Nephron (organoid): ENCODE data around the gene SOX18.

Source experiments
- H3K27ac Mint-ChIP-seq, 3 experiments: 2 replicates each; pipeline ENCODE4 v1.8.0; 2020; ENCODE audit warnings: mixed read lengths in 3 of 3, mild to moderate bottlenecking in 2 of 3, moderate library complexity in 1 of 3
- H3K27me3 Mint-ChIP-seq: 2 replicates; pipeline ENCODE4 v1.8.0; 2021; ENCODE audit warnings: low read depth, mild to moderate bottlenecking, moderate library complexity, mixed read lengths
- H3K36me3 Mint-ChIP-seq: 2 replicates; pipeline ENCODE4 v1.8.0; 2020; ENCODE audit warnings: low read depth, mixed read lengths
- H3K4me1 Mint-ChIP-seq: 2 replicates; pipeline ENCODE4 v1.8.0; 2020; ENCODE audit warnings: mixed read lengths
- H3K4me3 Mint-ChIP-seq, 3 experiments: 2 replicates each; pipeline ENCODE4 v1.8.0; 2020; ENCODE audit warnings: mild to moderate bottlenecking in 3 of 3, mixed read lengths in 3 of 3, moderate library complexity in 2 of 3
- H3K9me3 Mint-ChIP-seq: 2 replicates; pipeline ENCODE4 v1.8.0; 2020; ENCODE audit warnings: mixed read lengths
- CTCF ChIP-seq, 3 experiments: fragments of 200-600 bp; sonication (generic); IDR thresholded peaks; one replicate each; pipeline ENCODE4 v1.5.0; 2021; ENCODE audit warnings: antibody characterized with exemption in 3 of 3; ENCODE audit not compliant: unreplicated experiment in 3 of 3

The SOX18 gene

DNA sequence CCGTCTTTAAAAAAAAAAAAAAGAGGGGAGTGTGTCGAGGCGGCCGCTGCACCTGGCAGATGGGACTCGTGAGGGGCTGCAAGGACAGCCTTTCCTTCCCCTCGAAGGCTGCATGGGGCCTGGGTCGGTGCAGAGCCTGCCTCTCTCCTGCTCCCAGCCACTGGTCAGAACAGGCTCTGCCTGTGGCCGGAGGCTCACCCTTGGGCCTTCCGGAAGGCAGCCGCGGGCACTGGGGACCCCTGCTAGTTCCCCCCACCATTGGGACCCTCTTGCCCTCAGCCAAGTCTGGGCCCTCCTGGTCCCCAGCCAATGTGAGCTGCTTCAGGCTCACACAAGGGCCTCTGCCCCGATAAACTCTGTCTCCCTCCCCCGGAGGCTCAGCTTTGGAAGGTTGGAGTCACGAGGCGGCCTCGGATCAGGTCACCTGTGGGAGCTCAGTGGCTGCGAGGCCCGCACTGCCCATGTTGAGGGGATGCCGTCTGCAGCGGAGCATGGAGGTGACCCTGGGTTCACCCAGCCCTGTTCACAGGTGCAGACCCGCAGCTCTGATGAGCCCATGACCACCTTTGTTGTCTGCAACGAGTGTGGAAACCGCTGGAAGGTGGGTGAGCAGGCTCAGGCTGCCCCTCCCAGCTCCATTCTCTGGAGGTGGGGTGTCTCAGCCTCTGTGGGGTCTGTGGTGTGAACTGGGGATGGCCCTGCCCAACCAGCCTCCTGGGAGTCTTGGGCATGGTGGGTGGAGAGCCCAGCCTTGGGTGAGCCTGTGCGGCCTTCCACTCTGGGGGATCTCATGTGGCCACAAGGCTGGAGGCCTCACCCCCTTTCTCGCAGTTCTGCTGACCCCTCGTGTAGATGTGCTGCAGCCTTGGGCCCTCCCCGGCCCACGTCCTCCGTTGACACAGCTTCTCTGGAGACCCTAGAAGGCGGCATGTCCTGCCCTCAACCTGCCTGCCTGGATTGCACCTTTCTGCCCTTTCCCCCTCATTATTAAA is 22.2 kb upstream of the SOX18 start:
- H3K4me3 Mint-ChIP-seq: no peak overlapping the region
- H3K36me3 Mint-ChIP-seq: no peaks in the 10 kb centered on the region
- no peaks in the 10 kb centered on the region for H3K4me1 Mint-ChIP-seq
- no peak for TF ChIP-seq CTCF (IDR thresholded peaks at IDR 0.05; ENCODE audit: unreplicated experiment in 3 of 3)
- H3K27ac Mint-ChIP-seq: no peak overlapping the region
- H3K27me3 Mint-ChIP-seq: no peaks in the 10 kb centered on the region
- no peaks in the 10 kb centered on the region for H3K9me3 Mint-ChIP-seq

GRCh38 chr20:64070244-64070993 is 21.0 kb upstream of the SOX18 start:
- Mint-ChIP-seq H3K27ac (no peak overlapping the region), H3K27me3 (no peaks in the 10 kb centered on the region)
- TF ChIP-seq CTCF (IDR thresholded peaks at IDR 0.05; ENCODE audit: unreplicated experiment in 3 of 3): no peak

GRCh38 chr20:64069614-64070243 is 20.3 kb upstream of the SOX18 start:
- Mint-ChIP-seq H3K27ac (no peak overlapping the region), H3K4me3 (no peak overlapping the region), H3K4me1 (no peaks in the 10 kb centered on the region), H3K27me3 (no peaks in the 10 kb centered on the region), H3K9me3 (no peaks in the 10 kb centered on the region), H3K36me3 (no peaks in the 10 kb centered on the region)
- TF ChIP-seq CTCF (IDR thresholded peaks at IDR 0.05; ENCODE audit: unreplicated experiment in 3 of 3): peak; percentile 72 to 82 (median 72)

More at GRCh38 chr20:64070244-64070993, 21.0 kb upstream of the SOX18 start:
- Mint-ChIP-seq H3K36me3 (no peaks in the 10 kb centered on the region), H3K4me3 (no peak overlapping the region), H3K9me3 (no peaks in the 10 kb centered on the region), H3K4me1 (no peaks in the 10 kb centered on the region)

- no peaks in the 10 kb centered on the region for H3K9me3 Mint-ChIP-seq
- H3K36me3 Mint-ChIP-seq: no peaks in the 10 kb centered on the region
- no peak for TF ChIP-seq CTCF (IDR thresholded peaks at IDR 0.05; ENCODE audit: unreplicated experiment in 3 of 3)
- no peaks in the 10 kb centered on the region for H3K27me3 Mint-ChIP-seq
- no peak overlapping the region for H3K27ac Mint-ChIP-seq
- peaks cover under 1% of the 10 kb centered on the region for H3K4me1 Mint-ChIP-seq
- no peak overlapping the region for H3K4me3 Mint-ChIP-seq
These were observed 19.8 kb upstream of the SOX18 start for GRCh38 chr20:64069209-64069613.

DNA sequence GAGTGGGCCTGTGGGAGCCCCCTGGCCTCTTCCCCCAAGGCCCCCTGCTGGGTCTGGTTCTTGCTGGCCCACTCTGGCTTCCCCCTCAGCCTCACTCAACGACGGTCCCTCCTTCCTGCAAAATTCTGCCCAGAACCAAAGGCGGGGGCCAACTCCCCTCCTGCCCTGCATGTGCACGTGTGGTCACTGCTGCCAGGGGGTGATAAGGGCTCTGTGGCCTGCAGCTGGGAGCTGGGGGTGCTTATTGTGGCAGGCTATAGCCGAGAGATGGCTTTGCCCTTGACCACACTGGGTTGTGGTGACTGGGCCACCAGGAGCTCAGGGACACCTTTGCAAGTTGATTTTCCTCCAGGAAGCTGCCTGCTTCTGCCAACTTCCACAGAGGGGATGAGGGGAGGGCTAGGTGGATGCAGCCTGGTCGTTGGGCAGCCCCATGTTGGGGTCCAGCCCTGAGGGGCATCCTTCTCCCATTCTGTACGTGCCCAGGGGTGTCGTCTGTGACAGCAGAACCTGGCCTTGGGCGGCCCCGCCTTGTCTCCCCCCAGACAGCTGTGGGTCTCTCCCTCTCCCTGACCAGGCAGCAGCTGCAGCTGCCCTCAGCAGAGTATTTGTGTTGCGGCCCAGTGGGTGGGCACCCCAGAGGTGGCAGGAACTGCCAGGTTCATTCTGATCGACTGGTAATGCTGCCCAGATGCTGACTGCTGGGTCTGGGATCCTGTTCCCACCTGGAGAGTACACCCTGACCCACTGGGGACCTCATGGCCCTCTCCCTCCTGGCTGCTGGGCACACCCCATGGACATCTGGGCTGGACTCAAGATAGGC is 19.2 kb upstream of the SOX18 start:
- no peaks in the 10 kb centered on the region for H3K9me3 Mint-ChIP-seq
- H3K27ac Mint-ChIP-seq: no peak overlapping the region
- no peak for TF ChIP-seq CTCF (IDR thresholded peaks at IDR 0.05; ENCODE audit: unreplicated experiment in 3 of 3)
- H3K27me3 Mint-ChIP-seq: no peaks in the 10 kb centered on the region
- H3K36me3 Mint-ChIP-seq: no peaks in the 10 kb centered on the region
- no peak overlapping the region for H3K4me3 Mint-ChIP-seq
- peaks cover 6% of the 10 kb centered on the region for H3K4me1 Mint-ChIP-seq
